Vagina (tissue), 2 donors: ENCODE data around the gene DNMT1. TPM values are rescaled to one million over a fixed set of nuclear protein-coding genes. Genes with fewer than 3 reads are reported as not detected.

Experiments used
- DNase-seq, 2 donors: peaks; one replicate each; pipeline ENCODE4 v3.0.0-alpha.2; 2017; ENCODE audit errors: extremely low spot score in 2 of 2
- H3K27ac ChIP-seq: fragments of 200-600 bp; sonication (generic); one replicate; pipeline ENCODE4 v1.5.1; 2019
- H3K27me3 ChIP-seq: fragments of 200-600 bp; sonication (generic); one replicate; pipeline ENCODE4 v1.5.1; 2019
- H3K36me3 ChIP-seq, 2 donors: fragments of 200-600 bp; sonication (generic); one replicate each; pipeline ENCODE4 v1.5.1; 2017 to 2019
- H3K4me1 ChIP-seq: fragments of 200-600 bp; sonication (generic); one replicate; pipeline ENCODE4 v1.5.1; 2019
- H3K4me3 ChIP-seq, 2 donors: fragments of 200-600 bp; sonication (generic); 1 replicate in 1 of 2; 2 replicates in 1 of 2; pipeline ENCODE4 v1.5.1; 2016 to 2019
- H3K9me3 ChIP-seq: fragments of 200-600 bp; sonication (generic); one replicate; pipeline ENCODE4 v1.5.1; 2019
- POLR2A ChIP-seq, 2 donors: fragments of 450-650 bp; IDR thresholded peaks; one replicate each; pipeline ENCODE4 v1.6.1; 2017; ENCODE audit warnings: antibody characterized with exemption in 2 of 2, mild to moderate bottlenecking in 2 of 2, moderate library complexity in 2 of 2
- POLR2AphosphoS5 ChIP-seq, 2 donors: sonication (generic); formaldehyde crosslinking; IDR thresholded peaks; one replicate each; pipeline ENCODE4 v1.9.0; 2017; ENCODE audit warnings: antibody characterized with exemption in 2 of 2, mild to moderate bottlenecking in 2 of 2, low read depth in 1 of 2; ENCODE audit not compliant: insufficient read depth in 1 of 2
- intact Hi-C: fragments of 100-400 bp; cut with DNase I; formaldehyde crosslinking; loops from one replicate; pipeline ENCODE4 v1.15.1; 2023
- total RNA-seq: library from RNA; depleted of rRNA; stranded (reverse); fragments of >200 nt; gene quantifications from one replicate; pipeline ENCODE4 v1.2.3, GENCODE V29; 2016
- TF ChIP-seq, protein P1 (sequence below), 3 experiments: fragments of 450-650 bp in 2 of 3; fragments of 200-600 bp in 1 of 3; sonication (generic) in 1 of 3; IDR thresholded peaks; one replicate each; pipeline ENCODE4 v1.5.1; 2017 to 2019; ENCODE audit warnings: antibody characterized with exemption in 3 of 3, mild to moderate bottlenecking in 2 of 3, moderate library complexity in 2 of 3

The DNMT1 gene
- total RNA-seq, 1 donor from 2014 or later = 36.8 TPM

DNA sequence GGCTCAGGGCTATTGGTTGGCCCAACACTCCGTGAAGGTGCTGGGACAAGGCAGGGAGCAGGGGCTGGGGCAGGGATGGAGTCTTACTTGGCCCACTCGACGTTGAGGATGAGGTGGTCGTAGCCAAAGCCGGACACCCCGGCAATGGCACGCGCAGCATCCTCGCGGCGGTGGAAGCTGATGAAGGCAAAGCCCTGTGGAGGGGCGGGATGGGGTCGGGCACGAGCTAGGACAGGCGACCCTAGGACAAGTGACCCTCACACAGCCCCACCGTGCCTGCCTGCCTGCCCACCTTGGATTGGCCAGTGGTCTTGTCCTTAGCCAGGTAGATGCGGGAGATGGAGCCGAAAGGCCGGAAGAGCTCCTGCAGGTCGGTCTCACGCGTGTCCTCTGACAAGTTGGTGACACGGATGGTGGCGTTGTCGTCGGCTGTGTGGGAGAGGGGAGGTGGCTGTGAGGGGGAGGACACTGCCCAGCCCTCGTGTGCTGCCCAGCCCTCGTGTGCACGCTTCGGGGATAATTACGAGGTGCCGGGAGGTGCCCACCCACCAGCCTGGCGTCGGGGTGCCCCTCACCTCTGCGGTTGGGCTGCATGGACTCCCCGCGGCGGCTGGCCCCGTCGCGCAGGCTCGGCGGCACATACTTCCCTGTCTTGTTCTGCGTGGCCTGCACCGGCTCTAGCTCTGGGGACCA, 79.2 kb downstream of the DNMT1 start:
- Histone ChIP-seq H3K27ac (no peak overlapping the region), H3K27me3 (no peaks in the 10 kb centered on the region), H3K4me3 (no peak overlapping the region), H3K9me3 (no peaks in the 10 kb centered on the region), H3K36me3 (peaks cover 0 to 47% of the 10 kb centered on the region in 2 donors), H3K4me1 (peaks cover 31% of the 10 kb centered on the region)
- intact Hi-C loops = no loop called here
- peak; percentile 74 to 87 for DNase-seq
- TF ChIP-seq POLR2AphosphoS5 (IDR thresholded peaks at IDR 0.05; ENCODE audit: insufficient read depth in 1 of 2, low read depth in 1 of 2) = no peak
- TF ChIP-seq, protein P1, sequence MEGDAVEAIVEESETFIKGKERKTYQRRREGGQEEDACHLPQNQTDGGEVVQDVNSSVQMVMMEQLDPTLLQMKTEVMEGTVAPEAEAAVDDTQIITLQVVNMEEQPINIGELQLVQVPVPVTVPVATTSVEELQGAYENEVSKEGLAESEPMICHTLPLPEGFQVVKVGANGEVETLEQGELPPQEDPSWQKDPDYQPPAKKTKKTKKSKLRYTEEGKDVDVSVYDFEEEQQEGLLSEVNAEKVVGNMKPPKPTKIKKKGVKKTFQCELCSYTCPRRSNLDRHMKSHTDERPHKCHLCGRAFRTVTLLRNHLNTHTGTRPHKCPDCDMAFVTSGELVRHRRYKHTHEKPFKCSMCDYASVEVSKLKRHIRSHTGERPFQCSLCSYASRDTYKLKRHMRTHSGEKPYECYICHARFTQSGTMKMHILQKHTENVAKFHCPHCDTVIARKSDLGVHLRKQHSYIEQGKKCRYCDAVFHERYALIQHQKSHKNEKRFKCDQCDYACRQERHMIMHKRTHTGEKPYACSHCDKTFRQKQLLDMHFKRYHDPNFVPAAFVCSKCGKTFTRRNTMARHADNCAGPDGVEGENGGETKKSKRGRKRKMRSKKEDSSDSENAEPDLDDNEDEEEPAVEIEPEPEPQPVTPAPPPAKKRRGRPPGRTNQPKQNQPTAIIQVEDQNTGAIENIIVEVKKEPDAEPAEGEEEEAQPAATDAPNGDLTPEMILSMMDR (IDR thresholded peaks at IDR 0.05) = no peak

DNA sequence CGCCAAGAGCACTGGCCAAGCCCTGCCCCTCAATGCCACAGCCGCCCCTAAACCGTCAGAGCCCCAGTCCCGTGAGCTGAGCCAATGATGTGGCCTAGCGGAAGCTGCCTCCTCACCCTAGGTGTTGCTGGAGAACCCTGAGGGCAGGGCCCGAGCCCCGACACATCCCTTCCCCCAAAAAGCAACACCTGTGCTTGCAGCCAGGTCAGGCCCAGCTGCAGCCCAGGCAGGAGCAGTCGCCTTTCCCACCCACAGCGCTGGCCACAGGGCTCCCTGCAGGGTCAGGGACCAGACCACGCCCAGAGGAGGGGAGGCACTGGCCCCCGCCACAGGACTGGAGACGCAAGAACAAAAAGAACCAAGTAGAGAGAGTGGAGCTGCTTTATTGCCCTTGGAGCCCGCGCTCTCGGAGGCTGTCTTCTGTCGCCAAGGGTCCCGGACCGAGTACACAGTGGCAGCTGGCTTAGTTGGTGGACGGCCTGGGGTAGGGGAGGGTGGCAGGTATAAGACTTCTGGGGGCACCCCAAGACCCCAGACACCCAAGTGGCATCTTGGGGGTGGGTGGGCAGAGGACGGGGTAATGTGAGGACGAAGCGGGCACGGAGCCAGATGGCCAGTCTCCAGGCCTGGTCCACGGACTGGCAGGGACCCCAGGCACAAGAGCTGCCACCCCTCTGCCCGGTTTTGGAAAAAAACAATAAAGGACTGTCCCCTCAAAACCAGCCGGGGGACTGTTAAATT, 79.9 kb downstream of the DNMT1 start:
- peak in 1 of 2 donors; percentile 86 for DNase-seq
- H3K36me3 ChIP-seq = peaks cover 0 to 54% of the 10 kb centered on the region in 2 donors
- H3K27me3 ChIP-seq = no peaks in the 10 kb centered on the region
- TF ChIP-seq, protein P1 (IDR thresholded peaks at IDR 0.05) = no peak
- TF ChIP-seq POLR2A (IDR thresholded peaks at IDR 0.05) (no peak), POLR2AphosphoS5 (IDR thresholded peaks at IDR 0.05; ENCODE audit: insufficient read depth in 1 of 2, low read depth in 1 of 2) (no peak)
- peaks cover 25% of the 10 kb centered on the region for H3K4me1 ChIP-seq
- no peaks in the 10 kb centered on the region for H3K9me3 ChIP-seq
- no peak overlapping the region for H3K4me3 ChIP-seq
- H3K27ac ChIP-seq = no peak overlapping the region
- intact Hi-C loops = no loop called here

DNA sequence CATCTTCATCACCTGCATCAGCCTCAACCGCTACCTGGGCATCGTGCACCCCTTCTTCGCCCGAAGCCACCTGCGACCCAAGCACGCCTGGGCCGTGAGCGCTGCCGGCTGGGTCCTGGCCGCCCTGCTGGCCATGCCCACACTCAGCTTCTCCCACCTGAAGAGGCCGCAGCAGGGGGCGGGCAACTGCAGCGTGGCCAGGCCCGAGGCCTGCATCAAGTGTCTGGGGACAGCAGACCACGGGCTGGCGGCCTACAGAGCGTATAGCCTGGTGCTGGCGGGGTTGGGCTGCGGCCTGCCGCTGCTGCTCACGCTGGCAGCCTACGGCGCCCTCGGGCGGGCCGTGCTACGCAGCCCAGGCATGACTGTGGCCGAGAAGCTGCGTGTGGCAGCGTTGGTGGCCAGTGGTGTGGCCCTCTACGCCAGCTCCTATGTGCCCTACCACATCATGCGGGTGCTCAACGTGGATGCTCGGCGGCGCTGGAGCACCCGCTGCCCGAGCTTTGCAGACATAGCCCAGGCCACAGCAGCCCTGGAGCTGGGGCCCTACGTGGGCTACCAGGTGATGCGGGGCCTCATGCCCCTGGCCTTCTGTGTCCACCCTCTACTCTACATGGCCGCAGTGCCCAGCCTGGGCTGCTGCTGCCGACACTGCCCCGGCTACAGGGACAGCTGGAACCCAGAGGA, 80.6 kb downstream of the DNMT1 start:
- Histone ChIP-seq H3K27ac (no peak overlapping the region), H3K9me3 (no peaks in the 10 kb centered on the region), H3K27me3 (no peaks in the 10 kb centered on the region), H3K4me3 (no peak overlapping the region), H3K36me3 (peaks cover 0 to 62% of the 10 kb centered on the region in 2 donors), H3K4me1 (peaks cover 21% of the 10 kb centered on the region)
- DNase-seq = peak in 1 of 2 donors; percentile 91
- TF ChIP-seq POLR2A (IDR thresholded peaks at IDR 0.05) (no peak), POLR2AphosphoS5 (IDR thresholded peaks at IDR 0.05; ENCODE audit: insufficient read depth in 1 of 2, low read depth in 1 of 2) (peak in 1 of 2 donors; percentile 9)
- TF ChIP-seq, protein P1 (IDR thresholded peaks at IDR 0.05) = no peak
- intact Hi-C loops = no loop called here

GRCh38 chr19:10113592-10113963, 81.2 kb downstream of the DNMT1 start:
- H3K4me1 ChIP-seq = peaks cover 16% of the 10 kb centered on the region
- H3K36me3 ChIP-seq = peaks cover 0 to 67% of the 10 kb centered on the region in 2 donors
- intact Hi-C loops = no loop called here
- H3K27me3 ChIP-seq = no peaks in the 10 kb centered on the region
- no peaks in the 10 kb centered on the region for H3K9me3 ChIP-seq
- no peak overlapping the region for H3K4me3 ChIP-seq
- TF ChIP-seq POLR2A (IDR thresholded peaks at IDR 0.05) = no peak
- TF ChIP-seq, protein P1 (IDR thresholded peaks at IDR 0.05) = no peak
- no peak for TF ChIP-seq POLR2AphosphoS5 (IDR thresholded peaks at IDR 0.05; ENCODE audit: insufficient read depth in 1 of 2, low read depth in 1 of 2)
- no peak overlapping the region for H3K27ac ChIP-seq
- DNase-seq = no peak
